ENCODE measurements around the gene MIGA2. TPM values are rescaled to one million over a fixed set of nuclear protein-coding genes. Genes with fewer than 3 reads are reported as not detected.

Gene MIGA2
- total RNA-seq, 1 experiment from 2014 or later: 15.6 TPM

DNA sequence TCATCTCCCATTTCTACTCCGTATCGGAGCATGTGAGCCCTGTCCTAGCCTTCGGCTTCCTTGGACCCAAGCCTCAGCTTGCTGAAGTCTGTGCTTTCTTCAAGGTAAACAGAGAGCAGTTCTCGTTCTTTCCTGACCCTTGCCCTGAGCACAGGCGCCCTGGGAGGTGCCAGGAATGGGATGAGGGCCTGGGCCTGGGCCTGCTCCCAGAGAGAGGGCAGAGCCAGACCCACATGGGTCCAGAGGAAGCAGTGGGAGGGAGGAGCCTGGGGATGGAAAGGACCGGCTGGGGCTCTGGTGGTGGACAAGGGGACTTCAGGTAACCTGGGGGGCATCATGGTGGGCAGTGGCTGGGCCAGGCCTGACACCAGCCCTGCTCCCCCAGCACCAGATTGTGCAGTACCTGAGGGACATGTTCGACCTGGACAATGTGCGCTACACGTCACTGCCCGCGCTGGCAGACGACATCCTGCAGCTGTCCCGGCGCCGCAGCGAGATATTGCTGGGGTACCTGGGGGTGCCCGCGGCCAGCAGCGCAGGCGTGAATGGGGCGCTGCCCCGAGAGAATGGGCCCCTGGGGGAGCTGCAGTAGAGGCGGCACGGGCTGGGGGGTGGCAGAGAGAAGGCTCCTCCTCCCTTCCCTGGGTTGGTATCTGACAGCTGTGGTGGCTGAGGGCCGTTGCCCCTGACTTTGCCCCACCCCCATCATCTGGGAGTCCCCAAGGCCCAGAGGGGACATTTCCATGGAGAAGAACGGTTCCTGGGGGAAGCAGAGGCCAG, 33.6 kb downstream of the MIGA2 start:
- DNase-seq (ENCODE audit: extremely low read depth, low read depth): no peak

DNA sequence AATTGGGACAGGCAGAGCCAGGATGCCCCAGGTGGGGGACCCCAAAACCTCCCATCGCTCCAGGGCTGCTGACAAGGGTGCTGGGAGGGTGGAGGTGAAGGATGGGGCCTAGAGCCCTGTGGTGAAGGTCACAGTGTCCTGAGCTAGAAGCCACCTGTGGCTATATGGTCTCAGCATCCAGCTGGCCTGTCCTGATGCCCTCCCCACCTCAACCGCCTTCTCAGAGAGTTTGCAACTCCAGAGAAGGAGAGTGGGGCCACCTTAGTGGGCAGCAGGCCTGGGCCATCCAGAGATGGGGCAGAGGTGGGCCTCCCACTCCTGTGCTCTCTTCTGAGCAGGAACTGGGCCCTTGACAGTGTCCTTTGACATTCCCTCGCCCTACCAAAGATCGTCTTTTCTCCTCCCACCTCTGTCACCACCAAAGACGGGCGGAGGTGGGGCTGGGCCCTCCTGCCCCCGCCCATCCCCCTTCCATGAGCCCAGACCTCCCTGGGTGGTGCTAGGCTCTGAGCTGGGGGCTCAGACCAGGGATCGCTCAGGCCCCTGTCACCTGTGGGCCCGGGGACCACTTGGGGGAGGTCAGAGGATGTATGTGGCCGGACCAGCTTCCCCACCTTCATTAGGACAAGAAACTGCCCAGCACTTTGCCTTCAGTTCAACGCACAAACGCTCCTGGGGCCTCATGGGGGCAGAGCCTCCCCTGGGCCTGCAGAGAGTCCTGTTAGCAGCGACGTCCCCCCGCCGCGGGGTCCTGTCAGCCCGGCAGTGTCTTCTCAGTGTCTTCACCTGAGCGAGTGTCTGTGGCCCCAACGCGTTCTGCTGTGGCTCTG, 34.5 kb downstream of the MIGA2 start:
- no peak for DNase-seq (ENCODE audit: extremely low read depth, low read depth)

DNA sequence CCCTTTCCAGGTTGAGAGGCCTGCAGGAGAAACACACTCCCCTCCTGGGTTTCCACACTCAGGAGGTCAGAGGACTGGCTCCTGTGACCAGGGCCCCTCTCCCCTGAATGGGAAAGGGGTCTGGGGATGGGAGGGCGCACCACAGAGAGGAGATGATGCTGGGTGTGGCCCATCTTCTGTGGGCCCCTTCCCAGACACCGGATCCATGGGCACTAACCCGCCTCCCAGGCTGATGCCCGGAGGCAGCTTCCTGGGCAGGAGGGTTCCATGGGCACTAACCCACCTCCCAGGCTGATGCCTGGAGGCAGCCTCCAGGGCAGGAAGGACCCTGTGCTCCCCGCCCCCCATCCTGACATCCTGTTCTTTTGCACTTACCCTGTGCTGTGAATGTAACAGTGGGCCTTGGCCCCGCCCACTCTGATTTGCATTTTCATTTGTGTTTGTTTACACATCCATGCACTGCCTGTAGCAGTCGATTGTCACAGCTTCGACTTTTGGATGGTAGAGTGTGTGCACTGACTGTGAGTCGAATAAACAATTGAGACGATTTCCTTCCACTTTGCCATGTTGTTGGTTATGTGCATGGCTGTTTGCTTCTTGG, 35.2 kb downstream of the MIGA2 start:
- no peak for DNase-seq (ENCODE audit: extremely low read depth, low read depth)

DNA sequence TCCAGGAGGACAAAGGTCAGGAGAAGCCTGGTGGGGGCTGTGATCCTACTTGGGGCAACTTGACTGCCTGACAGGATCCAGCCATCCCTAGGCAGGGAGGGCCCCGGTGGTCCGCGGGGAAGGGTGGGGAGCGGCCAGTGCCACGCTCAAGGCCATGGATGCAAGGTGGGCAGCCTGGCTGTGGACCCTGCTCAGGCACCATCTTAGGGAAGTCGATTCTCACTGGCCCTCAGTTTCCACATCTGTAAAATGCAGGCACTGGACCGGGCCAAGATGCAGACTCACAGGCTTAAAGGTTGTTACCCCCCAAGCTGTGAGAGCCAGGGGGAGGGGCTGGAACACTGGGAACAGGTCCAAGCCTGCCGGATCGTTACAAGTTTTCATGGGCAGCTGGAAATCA, 35.7 kb downstream of the MIGA2 start:
- DNase-seq (ENCODE audit: extremely low read depth, low read depth): no peak

DNA sequence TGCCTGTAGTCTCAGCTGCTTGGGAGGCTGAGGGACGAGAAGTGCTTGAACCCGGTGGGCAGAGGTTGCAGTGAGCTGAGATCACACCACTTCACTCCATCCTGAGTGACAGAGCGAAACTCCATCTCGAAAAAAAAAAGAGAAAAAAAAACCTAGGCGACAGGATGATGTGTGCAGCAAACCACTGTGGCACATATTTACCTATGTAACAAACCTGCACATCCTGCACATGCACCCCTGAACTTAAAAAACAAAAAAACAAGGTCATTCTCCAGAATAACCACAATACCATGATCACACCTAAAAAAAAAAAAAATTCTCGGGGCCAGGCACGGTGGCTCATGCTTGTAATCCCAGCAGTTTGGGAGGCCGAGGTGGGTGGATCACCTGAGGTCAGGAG, 37.0 kb downstream of the MIGA2 start:
- no peak for DNase-seq (ENCODE audit: extremely low read depth, low read depth)

DNA sequence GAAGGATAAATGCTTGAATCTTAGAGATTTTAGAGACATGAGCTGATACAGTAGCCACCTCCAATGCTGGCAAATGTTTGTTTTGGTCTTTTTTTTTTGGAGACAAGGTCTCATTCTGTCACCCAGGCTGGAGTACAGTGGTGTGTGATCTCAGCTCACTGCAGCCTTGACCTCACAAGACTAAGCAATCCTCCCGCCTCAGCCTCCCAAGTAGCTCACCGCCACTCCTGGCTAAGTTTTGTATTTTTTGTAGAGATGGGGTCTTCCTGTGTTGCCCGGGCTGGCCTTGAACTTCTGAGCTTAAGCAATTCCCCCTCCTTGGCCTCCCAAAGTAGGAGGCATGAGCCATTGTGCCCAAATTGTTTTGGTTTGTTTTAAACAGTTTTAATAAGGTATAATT, 37.7 kb downstream of the MIGA2 start:
- DNase-seq (ENCODE audit: extremely low read depth, low read depth): no peak

DNA sequence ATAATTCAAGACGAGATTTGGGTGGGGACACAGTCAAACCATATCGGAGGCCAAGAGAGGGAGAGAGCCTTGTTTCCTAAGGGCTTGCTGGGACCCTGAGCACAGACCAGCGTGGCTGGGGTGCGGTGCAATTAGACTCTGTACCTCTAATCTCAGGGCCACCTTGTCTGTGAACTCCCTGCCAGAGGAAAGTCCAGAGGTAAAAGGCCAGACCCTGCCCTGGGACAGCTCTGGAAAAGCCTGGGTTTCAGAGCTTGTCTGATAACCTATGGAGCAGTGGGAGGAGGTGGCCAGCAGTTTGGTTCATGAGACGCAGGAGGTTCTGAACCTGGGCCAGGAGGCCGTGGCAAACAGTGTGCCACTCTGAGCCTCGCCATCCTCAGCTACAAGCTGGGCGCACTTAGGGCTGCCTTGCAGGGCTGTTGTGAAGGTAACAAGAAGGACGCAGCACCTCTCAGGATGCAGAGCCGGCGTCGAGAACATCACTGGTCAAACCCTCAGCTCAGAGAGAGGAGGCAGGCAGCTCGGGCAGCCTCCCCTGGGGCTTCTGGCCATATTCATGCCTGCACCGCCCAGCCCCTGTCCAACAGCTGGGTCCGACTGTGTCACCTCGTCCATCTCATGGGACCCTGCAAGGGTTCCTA, 39.7 kb downstream of the MIGA2 start:
- DNase-seq (ENCODE audit: extremely low read depth, low read depth): no peak

DNA sequence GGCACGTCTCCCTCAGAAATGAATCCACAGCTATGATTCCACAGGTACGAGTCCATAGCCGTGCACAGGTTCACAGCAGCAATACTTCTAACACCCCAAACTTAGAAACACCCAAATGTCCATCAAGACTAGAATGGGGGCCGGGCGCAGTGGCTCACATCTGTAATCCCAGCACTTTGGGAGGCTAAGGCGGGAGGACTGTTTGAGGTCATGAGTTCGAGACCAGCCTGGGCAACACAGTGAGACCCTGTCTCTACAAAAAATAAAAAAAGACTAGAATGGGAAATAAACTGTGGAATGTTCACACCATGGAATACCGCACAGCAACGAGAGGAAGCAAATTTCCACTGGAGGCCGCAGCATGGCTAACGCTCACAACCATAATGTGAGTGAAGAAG, 40.2 kb downstream of the MIGA2 start:
- DNase-seq (ENCODE audit: extremely low read depth, low read depth): no peak

DNA sequence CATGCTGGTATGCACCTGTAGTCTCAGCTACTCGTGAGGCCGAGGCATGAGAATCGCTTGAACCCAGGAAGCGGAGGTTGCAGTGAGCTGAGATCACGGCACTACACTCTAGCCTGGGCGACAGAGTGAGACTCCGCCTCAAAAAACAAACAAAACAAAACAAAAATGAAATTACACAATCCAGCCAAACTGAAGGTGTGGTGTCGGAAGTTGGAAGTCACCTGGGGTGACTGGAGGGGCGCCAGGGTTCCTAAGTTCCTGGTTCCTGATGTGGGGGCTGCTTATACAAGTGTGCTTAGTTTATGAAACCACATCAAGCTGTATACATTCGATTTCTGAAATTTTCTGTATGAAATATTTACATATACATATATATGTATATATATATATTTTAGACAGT, 40.8 kb downstream of the MIGA2 start:
- no peak for DNase-seq (ENCODE audit: extremely low read depth, low read depth)

DNA sequence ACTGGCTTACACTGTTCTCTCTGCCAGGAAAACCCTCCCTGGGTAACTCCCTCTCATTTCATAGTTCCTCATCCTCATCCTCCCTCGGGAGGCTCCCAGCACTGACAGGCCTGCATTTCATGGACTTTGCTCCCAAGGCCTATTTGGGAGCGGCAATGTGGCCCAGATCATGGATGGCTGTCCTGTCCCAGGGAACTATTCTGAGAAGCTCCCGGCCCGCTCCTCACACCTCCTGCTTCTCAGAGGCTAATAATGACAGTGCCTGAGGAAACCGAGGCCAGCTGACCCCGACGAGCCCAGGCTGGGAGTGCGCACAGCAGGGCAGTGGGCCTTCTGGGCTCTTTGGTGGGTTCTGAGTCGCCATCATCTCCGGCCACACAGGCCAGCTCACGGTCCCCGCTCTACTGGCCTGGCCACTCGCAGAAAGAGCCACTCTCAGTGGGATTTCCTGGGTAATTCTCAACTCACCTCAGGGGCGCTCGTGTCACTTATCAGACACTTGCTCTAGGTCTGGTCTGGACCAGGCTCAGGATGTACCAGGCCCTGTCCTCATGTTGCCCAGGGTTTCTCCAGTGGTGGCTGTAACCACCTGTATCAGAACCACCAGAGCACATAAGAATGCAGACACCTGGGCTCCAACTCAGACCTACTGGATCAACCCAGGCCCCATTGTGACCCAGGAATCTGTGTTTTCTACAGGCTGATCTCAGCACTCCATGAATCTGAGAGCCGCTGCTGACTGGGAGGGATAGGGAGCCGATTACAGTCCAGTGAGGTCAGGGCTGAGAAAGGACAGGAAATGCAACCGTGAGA, 42.5 kb downstream of the MIGA2 start:
- no peak for DNase-seq (ENCODE audit: extremely low read depth, low read depth)

DNA sequence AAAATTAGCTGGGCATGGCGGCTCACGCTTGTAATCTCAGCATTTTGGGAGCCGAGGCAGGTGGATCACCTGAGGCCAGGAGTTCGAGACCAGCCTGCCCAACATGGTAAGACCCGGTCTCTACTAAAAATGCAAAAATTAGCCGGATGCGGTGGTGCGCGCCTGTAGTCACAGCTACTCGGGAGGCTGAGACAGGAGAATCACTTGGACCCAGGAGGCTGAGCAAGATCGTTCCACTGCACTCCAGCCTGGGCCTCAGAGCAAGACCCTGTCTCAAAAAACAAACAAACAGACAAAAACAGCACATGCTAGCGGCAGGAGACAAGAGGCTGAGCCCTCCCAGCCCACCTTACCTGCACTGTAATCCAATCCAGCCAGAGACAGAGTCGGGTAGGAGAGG, 43.4 kb downstream of the MIGA2 start:
- DNase-seq (ENCODE audit: extremely low read depth, low read depth): no peak

DNA sequence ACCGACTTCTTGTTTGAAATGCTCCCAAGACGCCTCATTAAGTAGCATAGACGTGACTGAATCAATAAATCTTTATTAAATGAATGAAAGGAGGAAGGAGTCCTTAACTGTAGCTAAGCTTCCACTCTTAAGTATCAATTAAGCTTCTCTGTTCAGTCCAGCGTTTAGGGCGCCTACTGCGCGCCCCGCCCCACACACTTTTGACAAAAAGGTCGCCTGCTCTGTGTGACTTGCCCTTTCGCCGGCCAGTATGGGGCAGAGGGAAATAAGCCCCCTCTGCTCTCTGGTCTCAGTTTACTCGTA, 43.8 kb downstream of the MIGA2 start:
- no peak for DNase-seq (ENCODE audit: extremely low read depth, low read depth)

DNA sequence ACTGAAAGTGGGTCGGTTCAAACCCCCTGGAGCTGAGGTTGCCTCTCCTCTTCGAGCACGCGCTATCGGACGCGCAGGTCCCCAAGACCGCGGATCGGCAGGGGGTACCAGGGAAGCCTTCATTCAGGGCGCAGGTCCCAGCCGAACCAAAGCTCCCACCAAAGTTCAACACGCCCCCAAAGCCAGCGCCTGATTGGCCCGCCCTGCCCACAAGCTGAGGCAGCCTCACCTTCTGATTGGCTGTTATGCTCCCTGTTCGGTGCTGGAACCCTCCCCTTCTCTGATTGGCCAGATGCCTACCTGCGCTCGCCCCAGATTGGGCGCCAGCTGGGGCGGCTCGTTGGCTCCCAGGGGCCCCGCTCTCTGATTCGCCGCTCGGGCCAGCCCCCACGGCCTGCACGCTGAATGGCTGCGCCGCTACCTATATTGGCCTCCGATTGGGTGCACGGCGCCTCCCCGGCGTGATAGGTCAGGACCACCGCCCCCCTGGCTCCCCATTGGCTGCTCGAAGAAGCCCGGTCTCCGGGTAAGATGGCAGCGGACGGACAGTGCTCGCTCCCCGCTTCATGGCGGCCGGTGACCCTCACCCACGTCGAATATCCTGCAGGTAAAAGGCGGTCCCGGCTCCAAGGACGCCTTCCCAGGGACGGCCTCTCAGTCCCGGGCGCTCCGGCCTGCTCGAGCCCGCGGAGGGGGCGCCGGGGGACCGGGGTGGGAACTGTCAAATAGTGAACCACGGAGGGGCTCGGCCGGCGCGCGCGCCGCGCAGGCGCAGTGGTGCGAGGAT, 44.4 kb downstream of the MIGA2 start, which contains the start of gene DOLPP1:
TSS of gene DOLPP1 (plus strand) at position 511 of the 787 bp plus-strand sequence. CDS start at position 532, 21 bp downstream.
- peak; percentile 99 for DNase-seq (ENCODE audit: extremely low read depth, low read depth)

DNA sequence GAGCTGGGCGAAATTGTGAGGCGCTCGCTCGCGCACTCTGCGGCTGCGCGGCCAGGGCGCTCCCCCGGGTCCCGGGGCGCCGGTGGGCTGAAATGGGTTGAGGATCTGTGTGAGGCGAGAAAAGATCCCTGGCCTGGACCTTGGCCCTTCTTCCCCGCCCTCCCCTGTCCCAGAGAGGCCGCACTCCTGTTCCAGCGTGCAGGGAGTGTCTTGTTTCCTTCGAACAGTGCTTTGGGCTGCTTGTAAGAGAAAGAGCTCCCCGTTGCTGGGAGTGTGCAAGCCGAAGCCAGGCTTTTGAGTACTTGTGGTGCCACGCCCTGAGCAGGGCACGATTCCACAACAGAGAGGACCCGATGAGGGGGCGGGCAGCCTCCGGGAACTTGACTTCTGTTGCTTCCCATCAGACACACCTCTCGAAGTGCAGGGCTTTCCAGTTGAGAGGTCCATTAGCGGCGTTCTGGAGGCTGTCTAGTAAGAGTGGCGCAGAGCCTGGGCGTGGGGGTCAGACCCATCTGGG, 45.0 kb downstream of the MIGA2 start:
- peak; percentile 6 for DNase-seq (ENCODE audit: extremely low read depth, low read depth)

DNA sequence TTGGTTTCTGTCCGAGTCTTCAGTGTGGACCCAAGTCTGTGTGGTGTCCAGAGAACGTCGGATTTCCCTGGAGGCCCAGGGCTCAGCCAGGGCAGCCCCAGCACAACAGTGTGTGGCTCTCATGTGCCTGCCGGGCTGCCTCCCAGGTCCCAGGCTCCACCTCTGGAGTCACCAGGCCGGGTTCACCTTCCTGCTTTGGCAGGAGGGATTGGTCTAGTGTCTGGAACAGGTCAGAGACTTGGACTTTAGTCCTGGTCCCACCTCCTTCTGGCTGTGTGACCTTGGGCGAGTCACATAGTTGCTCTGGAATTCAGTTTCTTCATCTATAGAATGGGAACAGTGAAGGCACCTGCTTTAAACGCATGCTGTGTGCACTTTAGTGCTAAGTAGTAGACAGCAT, 47.7 kb downstream of the MIGA2 start:
- no peak for DNase-seq (ENCODE audit: extremely low read depth, low read depth)

DNA sequence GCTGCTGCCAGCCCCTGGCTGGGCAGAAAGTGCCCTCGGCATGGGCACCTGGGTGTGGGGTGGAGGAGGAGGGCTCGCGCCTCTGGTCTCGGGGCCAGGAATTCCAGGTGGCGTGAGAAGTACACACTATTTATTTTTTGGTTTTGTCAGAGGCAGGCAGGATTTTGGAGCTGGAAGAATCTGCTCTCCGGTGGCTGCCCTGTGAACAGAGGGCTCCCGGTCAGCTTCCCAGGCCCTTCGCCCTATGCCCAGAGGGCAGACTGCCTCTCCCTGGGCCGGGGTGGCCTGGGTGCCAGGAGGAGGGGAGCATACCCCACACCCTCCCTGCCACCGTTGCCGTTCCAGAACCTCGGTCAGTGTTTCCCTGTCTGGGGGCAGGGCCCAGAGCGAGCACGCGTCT, 52.8 kb downstream of the MIGA2 start:
- no peak for DNase-seq (ENCODE audit: extremely low read depth, low read depth)

DNA sequence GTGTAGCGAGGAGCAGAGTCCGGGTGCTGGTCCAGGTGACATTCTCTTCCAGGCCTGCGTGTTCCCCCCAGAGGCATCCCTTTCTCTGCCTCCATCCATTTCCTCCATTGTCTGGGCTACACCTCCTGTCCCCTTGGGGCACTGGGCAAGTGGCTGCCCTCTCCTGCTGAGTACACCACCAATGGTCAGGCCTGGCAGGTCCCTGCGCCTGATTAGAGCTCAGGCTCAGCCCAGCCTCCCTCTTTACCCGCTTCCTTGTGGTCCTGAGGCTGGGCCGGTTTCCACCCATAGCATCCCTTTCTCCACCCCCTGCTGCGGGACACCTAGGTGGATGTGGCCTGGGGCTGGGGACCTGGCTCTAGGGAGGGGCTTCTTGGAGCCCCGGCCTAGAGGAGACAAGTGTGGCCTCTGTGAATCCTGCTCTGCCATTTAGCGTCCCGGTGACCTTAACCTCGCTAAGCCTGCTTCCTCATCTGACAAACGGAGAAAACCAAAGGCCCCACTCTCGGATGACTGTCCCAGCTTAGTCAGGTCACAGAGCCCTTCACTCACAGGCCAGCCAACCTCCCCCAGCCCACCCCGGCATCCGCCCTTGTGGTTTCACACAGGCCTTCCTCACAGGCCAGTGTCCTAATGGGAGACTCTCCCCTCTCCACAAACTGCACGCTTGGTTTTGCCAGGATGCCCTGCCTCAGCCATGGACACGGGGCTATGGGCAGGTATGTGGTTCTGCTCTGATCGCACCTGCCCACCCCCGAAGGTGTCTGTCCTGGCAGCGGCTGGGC, 57.4 kb downstream of the MIGA2 start:
- no peak for DNase-seq (ENCODE audit: extremely low read depth, low read depth)

DNA sequence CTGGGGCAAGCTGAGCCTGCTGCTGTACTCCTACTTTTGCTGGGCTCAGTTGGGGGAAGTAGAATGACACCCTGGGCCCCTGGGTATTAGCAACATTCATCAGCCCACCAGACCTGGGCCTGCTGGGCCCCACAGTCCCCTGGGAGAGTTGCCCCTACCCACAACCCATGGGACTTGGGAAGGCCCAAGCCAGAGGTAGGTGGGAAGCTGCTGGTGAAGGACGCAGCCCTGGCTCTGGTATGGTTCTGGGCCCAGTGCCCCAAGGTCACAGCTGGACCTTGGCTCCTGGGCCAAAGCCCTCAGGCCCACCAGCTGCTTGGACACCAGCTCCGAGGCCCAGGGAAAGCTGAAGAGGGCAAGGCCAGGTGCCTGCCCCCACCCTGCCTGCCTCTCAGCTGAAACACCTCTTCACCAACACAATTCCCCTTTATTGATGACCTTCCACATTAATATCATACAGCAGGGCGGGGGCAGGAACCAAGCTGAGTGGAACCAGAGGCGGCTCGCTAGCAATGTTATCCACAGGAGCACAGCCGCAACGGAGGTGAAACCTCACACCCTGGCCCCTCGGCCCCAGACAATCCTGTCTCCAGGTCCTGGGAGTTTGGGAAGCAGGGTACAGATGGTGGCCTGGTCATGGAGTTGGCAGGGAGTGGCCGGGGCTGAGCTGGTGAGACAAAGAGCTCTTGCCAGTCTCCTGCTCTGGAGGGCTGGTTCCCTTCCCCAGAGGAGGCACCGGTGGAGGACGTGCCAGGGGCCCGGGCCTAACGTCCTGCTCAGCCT, 58.2 kb downstream of the MIGA2 start:
- no peak for DNase-seq (ENCODE audit: extremely low read depth, low read depth)
